Gastrocnemius medialis (tissue), 4 donors: ENCODE measurements around the gene RIPK3. TPM values are rescaled to one million over a fixed set of nuclear protein-coding genes. Genes with fewer than 3 reads are reported as not detected.
"Not testable (repeated sequence)": the region's sequence is repeated elsewhere in the genome, so short reads cannot be mapped to it uniquely, and the experiment has no call there.

Experiments
- ATAC-seq, 2 donors: fragments of 150-250 bp; one replicate each; pipeline ENCODE4 v1.9.1; 2016
- DNase-seq, 2 donors: peaks; one replicate each; pipeline ENCODE4 v3.0.0-alpha.2; 2019
- H3K27ac ChIP-seq, 4 donors: fragments of 200-600 bp; sonication (generic); 1 replicate in 1 of 4; 2 replicates in 3 of 4; pipeline ENCODE4 v1.5.1; 2016 to 2018; ENCODE audit warnings: mild to moderate bottlenecking in 2 of 4, moderate library complexity in 1 of 4
- H3K27me3 ChIP-seq, 3 donors: fragments of 200-600 bp; sonication (generic) in 2 of 3; 1 replicate in 1 of 3; 2 replicates in 2 of 3; pipeline versions ENCODE4 v1.5.1 to v1.6.0; 2016 to 2019; ENCODE audit warnings: mild to moderate bottlenecking in 1 of 3, moderate library complexity in 1 of 3
- H3K36me3 ChIP-seq, 2 donors: fragments of 200-600 bp; sonication (generic) in 1 of 2; one replicate each; pipeline ENCODE4 v1.5.1; 2017 to 2018
- H3K4me1 ChIP-seq, 2 donors: fragments of 200-600 bp; sonication (generic) in 1 of 2; one replicate each; pipeline ENCODE4 v1.5.1; 2016 to 2017; ENCODE audit warnings: mild to moderate bottlenecking in 2 of 2
- H3K4me3 ChIP-seq, 4 donors: fragments of 200-600 bp; sonication (generic) in 3 of 4; 1 replicate in 1 of 4; 2 replicates in 3 of 4; pipeline ENCODE4 v1.5.1; 2016 to 2019; ENCODE audit warnings: mild to moderate bottlenecking in 2 of 4
- H3K9me3 ChIP-seq, 3 donors: fragments of 200-600 bp; sonication (generic) in 2 of 3; 1 replicate in 1 of 3; 2 replicates in 2 of 3; pipeline ENCODE4 v1.5.1; 2016 to 2019
- POLR2A ChIP-seq, 2 donors: fragments of 450-650 bp; IDR thresholded peaks; one replicate each; pipeline ENCODE4 v1.6.1; 2017; ENCODE audit warnings: antibody characterized with exemption in 2 of 2, mild to moderate bottlenecking in 2 of 2, moderate library complexity in 2 of 2
- in situ Hi-C, 4 donors: fragments of 200-750 bp; cut with MboI; loops; one replicate each; pipeline versions ENCODE4 v1.15.0 to v1.8.0; 2017; ENCODE audit warnings: low sequenced_read_pairs in 4 of 4
- intact Hi-C: fragments of 100-400 bp; cut with DNase I; formaldehyde crosslinking; loops from one replicate; pipeline ENCODE4 v1.15.1; 2023; ENCODE audit warnings: low total_unique reads
- total RNA-seq, 4 donors: library from RNA; depleted of rRNA; stranded (reverse); fragments of >200 nt; gene quantifications; one replicate each; pipeline versions ENCODE4 v1.1.0 to v1.2.3, GENCODE V29; 2016
- TF ChIP-seq, protein P1 (sequence below), 5 experiments: fragments of 450-650 bp in 3 of 5; fragments of 200-600 bp in 2 of 5; sonication (generic) in 2 of 5; IDR thresholded peaks in 4 of 5; conservative IDR thresholded peaks in 1 of 5; 1 replicate in 4 of 5; 2 replicates in 1 of 5; pipeline ENCODE4 v1.5.1; 2016 to 2019; ENCODE audit warnings: antibody characterized with exemption in 5 of 5, mild to moderate bottlenecking in 3 of 5, moderate library complexity in 3 of 5

Gene RIPK3
- total RNA-seq, 4 donors from 2014 or later, result 0.66 to 1.6 (median 0.97) TPM

DNA sequence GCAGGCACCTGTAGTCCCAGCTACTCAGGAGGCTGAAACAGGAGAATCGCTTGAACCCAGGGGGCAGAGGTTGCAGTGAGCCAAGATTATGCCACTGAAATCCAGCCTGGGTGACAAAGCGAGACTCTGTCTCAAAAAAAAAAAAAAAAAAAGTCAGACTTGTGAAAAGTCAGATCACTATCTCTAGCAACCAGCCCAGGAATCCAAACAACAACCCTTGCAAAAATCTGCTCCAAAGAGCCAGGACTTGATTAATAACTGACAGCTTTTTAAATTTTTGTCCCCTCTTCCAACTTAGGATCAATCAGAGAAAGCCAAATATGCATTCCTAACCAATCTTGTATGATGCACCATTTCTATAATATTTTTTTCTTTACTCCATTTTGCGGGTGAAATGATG is 20.5 kb upstream of the RIPK3 start:
- intact Hi-C loops, result no loop called here
- Histone ChIP-seq H3K4me1 (peaks cover 3 to 4% of the 10 kb centered on the region in 2 donors), H3K4me3 (no peak overlapping the region), H3K27ac (no peak overlapping the region), H3K36me3 (no peaks in the 10 kb centered on the region), H3K27me3 (peaks cover 5 to 6% (median 5%) of the 10 kb centered on the region in 3 donors), H3K9me3 (no peaks in the 10 kb centered on the region)
- in situ Hi-C loops, result no loop called here
- DNase-seq (no peak), ATAC-seq (no peak)
- no peak for TF ChIP-seq POLR2A (IDR thresholded peaks at IDR 0.05)
- TF ChIP-seq, protein P1, sequence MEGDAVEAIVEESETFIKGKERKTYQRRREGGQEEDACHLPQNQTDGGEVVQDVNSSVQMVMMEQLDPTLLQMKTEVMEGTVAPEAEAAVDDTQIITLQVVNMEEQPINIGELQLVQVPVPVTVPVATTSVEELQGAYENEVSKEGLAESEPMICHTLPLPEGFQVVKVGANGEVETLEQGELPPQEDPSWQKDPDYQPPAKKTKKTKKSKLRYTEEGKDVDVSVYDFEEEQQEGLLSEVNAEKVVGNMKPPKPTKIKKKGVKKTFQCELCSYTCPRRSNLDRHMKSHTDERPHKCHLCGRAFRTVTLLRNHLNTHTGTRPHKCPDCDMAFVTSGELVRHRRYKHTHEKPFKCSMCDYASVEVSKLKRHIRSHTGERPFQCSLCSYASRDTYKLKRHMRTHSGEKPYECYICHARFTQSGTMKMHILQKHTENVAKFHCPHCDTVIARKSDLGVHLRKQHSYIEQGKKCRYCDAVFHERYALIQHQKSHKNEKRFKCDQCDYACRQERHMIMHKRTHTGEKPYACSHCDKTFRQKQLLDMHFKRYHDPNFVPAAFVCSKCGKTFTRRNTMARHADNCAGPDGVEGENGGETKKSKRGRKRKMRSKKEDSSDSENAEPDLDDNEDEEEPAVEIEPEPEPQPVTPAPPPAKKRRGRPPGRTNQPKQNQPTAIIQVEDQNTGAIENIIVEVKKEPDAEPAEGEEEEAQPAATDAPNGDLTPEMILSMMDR (IDR thresholded peaks at IDR 0.05 in 4 of 5, conservative IDR thresholded peaks at IDR 0.05 in 1 of 5), result no peak

DNA sequence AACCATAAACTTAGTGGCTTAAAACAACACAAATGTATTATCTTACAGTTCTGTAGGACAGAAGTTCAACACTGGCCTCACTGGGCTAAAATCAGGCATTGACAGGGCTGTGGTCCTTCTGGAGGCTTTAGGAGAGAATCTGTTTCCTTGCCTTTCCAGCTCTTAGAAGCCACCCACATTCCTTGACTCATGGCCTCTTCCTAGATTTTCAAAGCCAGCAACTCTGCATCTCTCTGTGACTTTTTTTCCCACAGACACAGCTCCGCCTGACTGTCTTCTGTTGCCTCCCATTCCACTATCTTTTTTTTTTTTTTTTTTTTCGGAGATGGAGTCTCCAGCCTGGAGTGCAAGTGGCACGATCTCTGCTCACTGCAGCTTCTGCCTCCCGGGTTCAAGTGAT is 16.4 kb upstream of the RIPK3 start:
- Histone ChIP-seq H3K4me3 (no peak overlapping the region), H3K36me3 (no peaks in the 10 kb centered on the region), H3K27ac (no peak overlapping the region), H3K4me1 (no peaks in the 10 kb centered on the region), H3K27me3 (peaks cover 0 to 8% (median 8%) of the 10 kb centered on the region in 3 donors), H3K9me3 (no peaks in the 10 kb centered on the region)
- TF ChIP-seq, protein P1 (IDR thresholded peaks at IDR 0.05 in 4 of 5, conservative IDR thresholded peaks at IDR 0.05 in 1 of 5), result no peak
- no peak for TF ChIP-seq POLR2A (IDR thresholded peaks at IDR 0.05)
- intact Hi-C loops, result no loop called here
- in situ Hi-C loops, result no loop called here
- DNase-seq (no peak), ATAC-seq (no peak)

DNA sequence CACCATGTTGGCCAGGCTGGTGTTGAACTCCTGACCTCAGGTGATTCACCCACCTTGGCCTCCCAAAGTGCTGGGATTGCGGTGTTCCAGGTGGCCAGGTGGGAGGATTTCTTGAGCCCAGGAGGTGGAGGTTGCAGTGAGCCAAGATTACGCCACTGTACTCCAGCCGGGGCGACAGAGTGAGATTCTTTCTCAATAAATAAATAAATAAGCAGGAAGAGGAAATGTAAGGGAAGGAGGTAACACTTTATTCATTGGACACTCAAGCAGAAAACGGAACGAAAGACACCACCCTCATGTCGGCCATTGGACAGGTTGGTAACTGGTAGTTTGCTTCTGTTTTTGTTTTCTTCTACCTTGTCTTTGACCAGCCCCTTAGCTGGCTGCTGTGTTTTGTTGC is 15.2 kb upstream of the RIPK3 start:
- intact Hi-C loops (no loop called here), in situ Hi-C loops (no loop called here)
- peaks cover 0 to 9% (median 8%) of the 10 kb centered on the region in 3 donors for H3K27me3 ChIP-seq
- DNase-seq, result no peak
- TF ChIP-seq POLR2A (IDR thresholded peaks at IDR 0.05), result no peak
- TF ChIP-seq, protein P1 (IDR thresholded peaks at IDR 0.05 in 4 of 5, conservative IDR thresholded peaks at IDR 0.05 in 1 of 5), result no peak
- ATAC-seq, result no peak
- H3K27ac ChIP-seq, result no peak overlapping the region
- H3K4me3 ChIP-seq, result no peak overlapping the region
- H3K4me1 ChIP-seq, result no peaks in the 10 kb centered on the region
- H3K9me3 ChIP-seq, result no peaks in the 10 kb centered on the region
- H3K36me3 ChIP-seq, result no peaks in the 10 kb centered on the region

GRCh38 chr14:24354482-24354825 is 14.7 kb upstream of the RIPK3 start:
- ATAC-seq, DNase-seq, H3K4me3 ChIP-seq, intact Hi-C loops, H3K4me1 ChIP-seq, in situ Hi-C loops, H3K9me3 ChIP-seq, H3K27me3 ChIP-seq, H3K27ac ChIP-seq, H3K36me3 ChIP-seq: not testable (repeated sequence)

DNA sequence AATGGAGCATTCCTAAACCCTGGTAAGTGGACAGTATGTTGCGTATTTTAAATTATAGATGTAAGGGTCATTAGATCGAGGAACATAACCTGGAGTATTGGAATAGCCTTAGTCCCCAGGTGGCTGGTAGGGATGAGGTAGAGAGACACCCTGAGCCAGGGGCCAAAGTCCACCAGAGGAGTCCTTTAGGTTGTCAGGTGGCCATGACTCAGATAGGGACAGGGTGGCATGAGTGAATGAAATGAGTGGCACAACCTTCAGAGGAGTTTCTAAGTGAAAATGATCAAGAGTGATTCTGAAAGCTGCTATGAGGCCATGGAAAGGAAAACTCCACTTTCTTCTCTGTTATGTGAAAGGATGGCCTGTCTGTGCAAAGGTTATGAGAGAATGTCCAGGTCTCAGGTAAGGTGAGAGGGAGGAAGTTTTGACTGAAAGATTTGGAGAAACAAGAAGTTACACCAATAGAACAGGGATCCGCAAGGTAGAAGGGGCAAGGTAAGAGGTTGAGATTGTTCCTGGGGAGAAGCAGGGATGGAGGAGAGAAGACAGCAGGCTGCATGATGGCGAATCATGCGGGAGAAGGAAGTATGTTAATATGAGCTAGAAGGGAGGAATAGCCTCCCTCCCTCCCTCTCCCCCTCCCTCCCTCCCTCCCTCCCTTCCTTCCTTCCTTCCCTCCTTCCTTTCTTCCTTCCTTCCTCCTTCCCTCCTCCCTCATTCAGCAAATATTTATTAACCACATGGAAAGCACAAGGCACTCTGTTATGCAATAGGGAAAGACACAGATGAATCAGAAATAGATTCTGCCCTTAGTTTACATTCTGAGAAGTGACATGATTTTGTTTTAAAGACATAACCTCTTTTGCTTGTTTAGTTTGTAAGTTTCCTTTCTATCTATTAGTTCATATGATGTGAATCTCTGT is 14.0 kb upstream of the RIPK3 start:
- in situ Hi-C loops, result no loop called here
- H3K27ac ChIP-seq, result no peak overlapping the region
- peaks cover 0 to 10% (median 9%) of the 10 kb centered on the region in 3 donors for H3K27me3 ChIP-seq
- TF ChIP-seq, protein P1 (IDR thresholded peaks at IDR 0.05 in 4 of 5, conservative IDR thresholded peaks at IDR 0.05 in 1 of 5), result no peak
- no peak for TF ChIP-seq POLR2A (IDR thresholded peaks at IDR 0.05)
- intact Hi-C loops, result no loop called here
- no peaks in the 10 kb centered on the region for H3K9me3 ChIP-seq
- no peaks in the 10 kb centered on the region for H3K4me1 ChIP-seq
- no peak for ATAC-seq
- H3K36me3 ChIP-seq, result no peaks in the 10 kb centered on the region
- no peak for DNase-seq
- no peak overlapping the region for H3K4me3 ChIP-seq
